HFFc6 (cell line): ENCODE results near the gene DEUP1. TPM values are rescaled to one million over a fixed set of nuclear protein-coding genes. Genes with fewer than 3 reads are reported as not detected.

Source experiments
- total RNA-seq, 6 experiments: library from RNA; stranded (reverse); fragmentation: NEBNext Ultra II Directional; extraction: Animal tissue kit (Norgen Biotek cat#: 25700); gene quantifications; 2 replicates in 1 of 6; 3 replicates in 5 of 6; pipeline ENCODE4 v1.2.3, GENCODE V29; 2021

Gene DEUP1
- total RNA-seq, 6 experiments from 2014 or later, result not detected

Other genes with a start within 250 kb of the DEUP1 start
- 10 to 100 TPM; 10.6 to 18.5 (median 13.7) TPM for gene SLC36A4, start 132.8 kb upstream of the DEUP1 start, total RNA-seq
- gene SMCO4, start 212.6 kb downstream of the DEUP1 start, total RNA-seq, result 10 to 100 TPM in 4 of 6 experiments, 1 to 10 TPM in 2; 8.6 to 13.1 (median 11.0) TPM